GM12878 (cell line): ENCODE measurements around the gene PRKAG2. TPM values are rescaled to one million over a fixed set of nuclear protein-coding genes. Genes with fewer than 3 reads are reported as not detected.

Experiments
- ATAC-seq: fragments of 200-7000 bp; cut with Tn5 transposase; 3 replicates; pipeline ENCODE4 v1.9.1; 2020; ENCODE audit warnings: mild to moderate bottlenecking, moderate library complexity
- BruUV-seq: library from RNA; stranded (reverse); fragments of 400-500 nt; replicated peaks from 2 replicates; lab custom pipeline; 2021; lab: Mats Ljungman, UMichigan
- CTCF ChIA-PET: fragments of 300-600 bp; sonication (Branson Sonifier 250); formaldehyde crosslinking; extraction: SDS; loops from one replicate; lab custom pipeline; 2021; ENCODE audit warnings: inconsistent platforms; lab: Yijun Ruan, JAX
- POLR2A ChIA-PET: fragments of 350-600 bp; formaldehyde crosslinking; extraction: SDS; loops from one replicate; lab custom pipeline; 2021; ENCODE audit warnings: inconsistent platforms; lab: Charles Lee
- RAD21 ChIA-PET: fragments of 300-600 bp; sonication (Branson Sonifier 250); formaldehyde crosslinking; loops from one replicate; lab custom pipeline; 2023; ENCODE audit warnings: antibody characterized with exemption; ENCODE audit not compliant: unreplicated experiment; lab: Charles Lee
- SMC1A ChIA-PET: fragments of 300-600 bp; sonication (Branson Sonifier 250); formaldehyde crosslinking; loops from one replicate; lab custom pipeline; 2023; ENCODE audit not compliant: unreplicated experiment, uncharacterized antibody; lab: Charles Lee
- DNase-seq: peaks from one replicate; pipeline ENCODE4 v3.0.0-alpha.2; 2011; ENCODE audit warnings: low read depth, low spot score
- FAIRE-seq: peaks from 3 replicates; lab custom pipeline; 2011; peaks lifted over from hg19 to GRCh38; lab: Jason Lieb, UNC
- H2AFZ ChIP-seq: 2 replicates; pipeline ENCODE4 v1.6.0; 2011; ENCODE audit warnings: low read depth, low read length, control low read depth; ENCODE audit not compliant: control insufficient read depth
- H3K27ac ChIP-seq: 2 replicates; pipeline ENCODE4 v1.5.1; 2011; ENCODE audit warnings: control low read depth; ENCODE audit not compliant: control insufficient read depth, insufficient read depth
- H3K27me3 ChIP-seq, 2 experiments: replicated peaks in 1 of 2; 2 replicates each; pipeline versions ENCODE4 v1.6.0 to v1.6.1; 2011; ENCODE audit warnings: low read length in 1 of 2; ENCODE audit not compliant: control insufficient read depth in 2 of 2, insufficient read depth in 2 of 2
- H3K36me3 ChIP-seq, 2 experiments: 2 replicates each; pipeline ENCODE4 v1.5.1; 2011; ENCODE audit warnings: low read length in 1 of 2; ENCODE audit not compliant: control insufficient read depth in 2 of 2, insufficient read depth in 2 of 2
- H3K4me1 ChIP-seq: 2 replicates; pipeline ENCODE4 v1.6.1; 2011; ENCODE audit warnings: mild to moderate bottlenecking, low read length, moderate library complexity, mixed read lengths; ENCODE audit not compliant: control insufficient read depth, insufficient read depth
- H3K4me2 ChIP-seq: 2 replicates; pipeline ENCODE4 v1.6.0; 2011; ENCODE audit warnings: control low read depth; ENCODE audit not compliant: control insufficient read depth, insufficient read depth
- H3K4me3 ChIP-seq: fragments of 200-600 bp; sonication (generic); 2 replicates; pipeline ENCODE4 v1.5.1; 2016
- H3K79me2 ChIP-seq: 2 replicates; pipeline ENCODE4 v1.6.0; 2011; ENCODE audit warnings: low read length; ENCODE audit not compliant: control insufficient read depth, insufficient read depth
- H3K9ac ChIP-seq: 2 replicates; pipeline ENCODE4 v1.8.0; 2011; ENCODE audit warnings: low read length, control low read depth, mixed read lengths; ENCODE audit not compliant: control insufficient read depth, insufficient read depth
- H3K9me3 ChIP-seq: replicated peaks from 3 replicates; pipeline ENCODE4 v1.5.1; 2011; ENCODE audit warnings: mild to moderate bottlenecking, low read length; ENCODE audit not compliant: control insufficient read depth, insufficient read depth
- H4K20me1 ChIP-seq: 2 replicates; pipeline ENCODE4 v1.6.0; 2011; ENCODE audit not compliant: control insufficient read depth, insufficient read depth
- CEBPZ ChIP-seq: fragments of 150-350 bp; IDR thresholded peaks from 2 replicates; pipeline ENCODE4 v1.6.1; 2016; ENCODE audit warnings: low read depth, low read length
- MLLT1 ChIP-seq: fragments of 450-650 bp; IDR thresholded peaks from 2 replicates; pipeline ENCODE4 v1.6.1; 2016; ENCODE audit warnings: mild to moderate bottlenecking
- NFIC ChIP-seq: IDR thresholded peaks from 2 replicates; pipeline ENCODE4 v1.6.1; 2012; ENCODE audit warnings: low read depth, mild to moderate bottlenecking, inconsistent platforms, low read length, moderate library complexity
- NFYA ChIP-seq: IDR thresholded peaks from 2 replicates; pipeline ENCODE4 v1.6.1; 2011; ENCODE audit warnings: low read depth, mild to moderate bottlenecking, low read length, improper control_type of control experiment, borderline replicate concordance
- ZBTB33 ChIP-seq: fragments of 450-650 bp; IDR thresholded peaks from 2 replicates; pipeline ENCODE4 v1.6.1; 2017; ENCODE audit warnings: mild to moderate bottlenecking
- WGBS: methylation state at CpG from one replicate; pipeline ENCODE4 v1.1.6; 2016; ENCODE audit warnings: low lambda C conversion rate; ENCODE audit not compliant: insufficient replicate concordance, insufficient coverage; ENCODE audit errors: missing lambda C conversion rate; 5-methylcytosine and 5-hydroxymethylcytosine counted together
- in situ Hi-C: fragments of 300-500 bp; cut with MboI; formaldehyde crosslinking; loops from 9 replicates; pipeline ENCODE4 v1.14.3; 2018; ENCODE audit warnings: mixed read lengths
- intact Hi-C: fragments of 100-400 bp; cut with micrococcal nuclease; formaldehyde crosslinking; loops from one replicate; pipeline ENCODE4 v1.14.2; 2022; ENCODE audit not compliant: unreplicated experiment
- polyA plus RNA-seq, 11 experiments: library from polyadenylated mRNA; depleted of rRNA in 4 of 11; unstranded in 6 of 11; stranded (reverse) in 5 of 11; fragments of >200 nt; fragmentation: Nextera tagmentation in 4 of 11; fragmentation: Illumina TruSeq in 1 of 11; extraction: Ambion mirVana in 4 of 11; extraction: Trizol in 1 of 11; gene quantifications; 1 replicate in 1 of 11; 2 replicates in 10 of 11; pipeline versions ENCODE4 v1.2.1 to v1.2.3, GENCODE V29; 2011 to 2016; ENCODE audit warnings: inconsistent platforms in 2 of 11, missing spikeins in 2 of 11, low read depth in 1 of 11
- total RNA-seq, 4 experiments: library from RNA; depleted of rRNA in 3 of 4; stranded (reverse); fragments of >200 nt in 3 of 4; fragmentation: Illumina TruSeq in 1 of 4; extraction: Trizol in 1 of 4; gene quantifications; 2 replicates each; pipeline versions ENCODE4 v1.2.1 to v1.2.3, GENCODE V29; 2013 to 2021
- TF ChIP-seq, protein P1 (sequence below): fragments of 450-650 bp; IDR thresholded peaks from 2 replicates; pipeline ENCODE4 v1.6.1; 2017; ENCODE audit warnings: low read depth, mild to moderate bottlenecking, moderate library complexity
- TF ChIP-seq, protein P2 (sequence below): fragments of 450-650 bp; formaldehyde crosslinking; IDR thresholded peaks from 2 replicates; pipeline ENCODE4 v1.4.0; 2022; ENCODE audit warnings: mild to moderate bottlenecking, moderate library complexity

The PRKAG2 gene
- total and polyA plus RNA-seq, 10 of the 15 experiments (the other 5 are each of a cell fraction or from before 2014, with no cell fraction given) = 3.4 to 8.9 (median 6.8) TPM

DNA sequence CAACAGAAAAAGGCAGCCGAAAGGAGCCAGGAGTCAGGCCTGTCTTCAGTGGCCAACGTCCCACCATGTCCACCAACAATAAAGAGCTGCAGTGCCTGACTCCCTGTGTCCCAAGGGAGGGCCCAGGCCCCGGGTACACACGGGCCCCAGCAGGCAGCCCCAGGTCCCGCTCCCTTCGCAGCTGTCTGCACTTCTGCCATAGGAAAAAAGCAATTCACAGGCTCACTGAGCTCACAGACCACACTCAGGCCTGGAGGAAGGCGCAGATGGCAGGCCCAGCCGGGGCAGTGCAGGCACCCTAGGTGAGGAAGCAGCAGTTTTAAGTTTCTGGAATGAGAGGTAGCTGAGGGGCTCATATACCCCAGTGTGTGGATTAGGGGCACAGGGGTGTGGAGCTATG, 100.5 kb downstream of the PRKAG2 start:
- Histone ChIP-seq H3K79me2 (no peaks in the 10 kb centered on the region), H3K9me3 (no peaks in the 10 kb centered on the region), H3K4me2 (no peak overlapping the region), H2AFZ (no peak overlapping the region), H3K4me3 (no peak overlapping the region), H3K36me3 (no peaks in the 10 kb centered on the region), H3K27me3 (no peaks in the 10 kb centered on the region), H3K9ac (no peak overlapping the region), H3K4me1 (no peaks in the 10 kb centered on the region), H3K27ac (no peak overlapping the region), H4K20me1 (no peaks in the 10 kb centered on the region)
- POLR2A ChIA-PET = no interaction called here
- ATAC-seq (no peak), FAIRE-seq (no peak), DNase-seq (no peak)
- TF ChIP-seq NFIC (no peak), NFYA (no peak), CEBPZ (no peak), MLLT1 (no peak), ZBTB33 (no peak)
- TF ChIP-seq, protein P1, sequence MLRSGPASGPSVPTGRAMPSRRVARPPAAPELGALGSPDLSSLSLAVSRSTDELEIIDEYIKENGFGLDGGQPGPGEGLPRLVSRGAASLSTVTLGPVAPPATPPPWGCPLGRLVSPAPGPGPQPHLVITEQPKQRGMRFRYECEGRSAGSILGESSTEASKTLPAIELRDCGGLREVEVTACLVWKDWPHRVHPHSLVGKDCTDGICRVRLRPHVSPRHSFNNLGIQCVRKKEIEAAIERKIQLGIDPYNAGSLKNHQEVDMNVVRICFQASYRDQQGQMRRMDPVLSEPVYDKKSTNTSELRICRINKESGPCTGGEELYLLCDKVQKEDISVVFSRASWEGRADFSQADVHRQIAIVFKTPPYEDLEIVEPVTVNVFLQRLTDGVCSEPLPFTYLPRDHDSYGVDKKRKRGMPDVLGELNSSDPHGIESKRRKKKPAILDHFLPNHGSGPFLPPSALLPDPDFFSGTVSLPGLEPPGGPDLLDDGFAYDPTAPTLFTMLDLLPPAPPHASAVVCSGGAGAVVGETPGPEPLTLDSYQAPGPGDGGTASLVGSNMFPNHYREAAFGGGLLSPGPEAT = no peak
- TF ChIP-seq, protein P2, sequence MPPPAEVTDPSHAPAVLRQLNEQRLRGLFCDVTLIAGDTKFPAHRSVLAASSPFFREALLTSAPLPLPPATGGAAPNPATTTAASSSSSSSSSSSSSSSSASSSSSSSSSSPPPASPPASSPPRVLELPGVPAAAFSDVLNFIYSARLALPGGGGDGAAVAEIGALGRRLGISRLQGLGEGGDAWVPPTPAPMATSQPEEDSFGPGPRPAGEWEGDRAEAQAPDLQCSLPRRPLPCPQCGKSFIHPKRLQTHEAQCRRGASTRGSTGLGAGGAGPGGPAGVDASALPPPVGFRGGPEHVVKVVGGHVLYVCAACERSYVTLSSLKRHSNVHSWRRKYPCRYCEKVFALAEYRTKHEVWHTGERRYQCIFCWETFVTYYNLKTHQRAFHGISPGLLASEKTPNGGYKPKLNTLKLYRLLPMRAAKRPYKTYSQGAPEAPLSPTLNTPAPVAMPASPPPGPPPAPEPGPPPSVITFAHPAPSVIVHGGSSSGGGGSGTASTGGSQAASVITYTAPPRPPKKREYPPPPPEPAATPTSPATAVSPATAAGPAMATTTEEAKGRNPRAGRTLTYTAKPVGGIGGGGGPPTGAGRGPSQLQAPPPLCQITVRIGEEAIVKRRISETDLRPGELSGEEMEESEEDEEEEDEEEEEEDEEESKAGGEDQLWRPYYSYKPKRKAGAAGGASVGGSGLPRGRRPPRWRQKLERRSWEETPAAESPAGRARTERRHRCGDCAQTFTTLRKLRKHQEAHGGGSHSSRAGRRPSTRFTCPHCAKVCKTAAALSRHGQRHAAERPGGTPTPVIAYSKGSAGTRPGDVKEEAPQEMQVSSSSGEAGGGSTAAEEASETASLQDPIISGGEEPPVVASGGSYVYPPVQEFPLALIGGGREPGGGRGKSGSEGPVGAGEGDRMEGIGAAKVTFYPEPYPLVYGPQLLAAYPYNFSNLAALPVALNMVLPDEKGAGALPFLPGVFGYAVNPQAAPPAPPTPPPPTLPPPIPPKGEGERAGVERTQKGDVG (CRISPR knock-in tag) = no peak
- SMC1A ChIA-PET = no interaction called here
- in situ Hi-C loops (no loop called here), intact Hi-C loops (no loop called here)
- no TSS peak for BruUV-seq
- CTCF ChIA-PET = interaction anchor here (1.1 kb wide), 1 partner anchor 410 kb away, joined by 4 read pairs; no protein-coding TSS in a partner anchor
- whole genome bisulfite sequencing = 67% methylated on average over 8 of the region's 8 CpGs
- RAD21 ChIA-PET = no interaction called here
